GM23248 (cell line): ENCODE data around the gene PTPRR. TPM values are rescaled to one million over a fixed set of nuclear protein-coding genes. Genes with fewer than 3 reads are reported as not detected.

Experiments
- DNase-seq: peaks from one replicate; pipeline ENCODE4 v3.0.0-alpha.2; 2015
- H2AFZ ChIP-seq: fragments of 200-600 bp; sonication (generic); 2 replicates; pipeline ENCODE4 v1.6.1; 2016; ENCODE audit warnings: antibody characterized with exemption
- H3F3A ChIP-seq: fragments of 200-600 bp; sonication (generic); 2 replicates; pipeline ENCODE4 v1.6.1; 2016; ENCODE audit warnings: mild to moderate bottlenecking, antibody characterized with exemption, mixed run types; ENCODE audit not compliant: insufficient read depth
- H3K27ac ChIP-seq: fragments of 200-600 bp; sonication (generic); 2 replicates; pipeline ENCODE4 v1.5.1; 2016; ENCODE audit warnings: mild to moderate bottlenecking
- H3K27me3 ChIP-seq: fragments of 200-600 bp; sonication (generic); replicated peaks from 2 replicates; pipeline ENCODE4 v1.6.1; 2016; ENCODE audit warnings: mild to moderate bottlenecking; ENCODE audit not compliant: insufficient read depth
- H3K36me3 ChIP-seq: fragments of 200-600 bp; sonication (generic); 2 replicates; pipeline ENCODE4 v1.6.1; 2016; ENCODE audit warnings: low read depth, mild to moderate bottlenecking
- H3K4me1 ChIP-seq: fragments of 200-600 bp; sonication (generic); 2 replicates; pipeline ENCODE4 v1.6.1; 2016; ENCODE audit warnings: mild to moderate bottlenecking; ENCODE audit not compliant: insufficient read depth
- H3K4me2 ChIP-seq: fragments of 200-600 bp; sonication (generic); one replicate; pipeline ENCODE4 v1.6.1; 2016; ENCODE audit warnings: mild to moderate bottlenecking; ENCODE audit not compliant: unreplicated experiment
- H3K4me3 ChIP-seq: fragments of 200-600 bp; sonication (generic); 2 replicates; pipeline ENCODE4 v1.5.1; 2016; ENCODE audit warnings: mild to moderate bottlenecking
- H3K79me2 ChIP-seq: fragments of 200-600 bp; sonication (generic); 2 replicates; pipeline ENCODE4 v1.6.1; 2016; ENCODE audit warnings: mild to moderate bottlenecking; ENCODE audit not compliant: insufficient read depth
- H3K9ac ChIP-seq: fragments of 200-600 bp; sonication (generic); 2 replicates; pipeline ENCODE4 v1.6.1; 2016; ENCODE audit warnings: mild to moderate bottlenecking
- H3K9me2 ChIP-seq: fragments of 200-600 bp; sonication (generic); 2 replicates; pipeline ENCODE4 v1.6.1; 2016; ENCODE audit warnings: mixed run types, mild to moderate bottlenecking, moderate library complexity; ENCODE audit not compliant: insufficient read depth
- H3K9me3 ChIP-seq: fragments of 200-600 bp; sonication (generic); one replicate; pipeline ENCODE4 v1.6.1; 2017; ENCODE audit warnings: low read depth
- H4K20me1 ChIP-seq: fragments of 200-600 bp; sonication (generic); 2 replicates; pipeline ENCODE4 v1.6.0; 2016; ENCODE audit not compliant: insufficient read depth
- EZH2 ChIP-seq: fragments of 200-600 bp; sonication (generic); IDR thresholded peaks from 2 replicates; pipeline ENCODE4 v1.6.1; 2018; ENCODE audit warnings: antibody characterized with exemption, mild to moderate bottlenecking; ENCODE audit not compliant: insufficient read depth, poor library complexity, severe bottlenecking
- EZH2phosphoT487 ChIP-seq: fragments of 200-600 bp; sonication (generic); IDR thresholded peaks from 2 replicates; pipeline ENCODE4 v1.6.1; 2018; ENCODE audit warnings: antibody characterized with exemption, moderate library complexity, mild to moderate bottlenecking, low read depth; ENCODE audit not compliant: insufficient read depth
- WGBS, 2 experiments: methylation state at CpG; one replicate each; pipeline ENCODE4 v1.1.6; 2015 to 2017; ENCODE audit warnings: low lambda C conversion rate in 2 of 2, low coverage in 1 of 2; ENCODE audit errors: missing lambda C conversion rate in 2 of 2; 5-methylcytosine and 5-hydroxymethylcytosine counted together
- in situ Hi-C: fragments of 300-500 bp; cut with MboI; formaldehyde crosslinking; loops from 2 replicates; pipeline ENCODE4 v1.15.0; 2020
- polyA plus RNA-seq: library from polyadenylated mRNA; unstranded; fragments of >200 nt; fragmentation: Nextera tagmentation; extraction: Ambion mirVana; gene quantifications from 2 replicates; pipeline ENCODE4 v1.2.1, GENCODE V29; 2016
- total RNA-seq: library from RNA; depleted of rRNA; stranded (reverse); fragments of >200 nt; shearing (Covaris generic); gene quantifications from 2 replicates; pipeline ENCODE4 v1.2.3, GENCODE V29; 2014

PTPRR gene
- total and polyA plus RNA-seq, 2 experiments from 2014 or later: 1.1 to 1.2 TPM

GRCh38 chr12:70635755-70636154 is 284.8 kb downstream of the PTPRR start:
- Histone ChIP-seq H3K4me3 (no peak overlapping the region), H3F3A (no peaks in the 10 kb centered on the region), H3K27me3 (no peaks in the 10 kb centered on the region), H3K79me2 (no peaks in the 10 kb centered on the region), H3K4me1 (0 out of 2 replicates have a peak, but pooled peaks cover 7% of the 10 kb centered on the region), H4K20me1 (no peaks in the 10 kb centered on the region), H3K27ac (no peak overlapping the region), H3K9me2 (no peaks in the 10 kb centered on the region), H3K4me2 (no peak overlapping the region), H3K9ac (no peak overlapping the region), H3K36me3 (no peaks in the 10 kb centered on the region), H3K9me3 (no peaks in the 10 kb centered on the region), H2AFZ (no peak overlapping the region)
- no peak for TF ChIP-seq EZH2
- no peak for TF ChIP-seq EZH2phosphoT487
- DNase-seq: no peak
- 82 to 83% methylated on average over 7 of the region's 7 CpGs for WGBS, 2 experiments
- in situ Hi-C loops: no loop called here

- H3K36me3 ChIP-seq: no peaks in the 10 kb centered on the region
- H3F3A ChIP-seq: no peaks in the 10 kb centered on the region
- DNase-seq: no peak
- H3K9me3 ChIP-seq: no peaks in the 10 kb centered on the region
- H4K20me1 ChIP-seq: no peaks in the 10 kb centered on the region
- H3K27me3 ChIP-seq: no peaks in the 10 kb centered on the region
- no peak overlapping the region for H2AFZ ChIP-seq
- no peak for TF ChIP-seq EZH2
- no peak for TF ChIP-seq EZH2phosphoT487
- H3K79me2 ChIP-seq: no peaks in the 10 kb centered on the region
- in situ Hi-C loops: no loop called here
- 82 to 88% methylated on average over 3 of the region's 3 CpGs for WGBS, 2 experiments
- H3K9me2 ChIP-seq: no peaks in the 10 kb centered on the region; the same call in 1 of the 2 replicates
- H3K9ac ChIP-seq: no peak overlapping the region
- no peaks in the 10 kb centered on the region for H3K4me1 ChIP-seq
- H3K4me2 ChIP-seq: no peak overlapping the region
- no peak overlapping the region for H3K4me3 ChIP-seq
- H3K27ac ChIP-seq: no peak overlapping the region
Observed at GRCh38 chr12:70628701-70629480, 291.6 kb downstream of the PTPRR start.

- Histone ChIP-seq H3K27me3 (no peaks in the 10 kb centered on the region), H2AFZ (no peak overlapping the region), H3K4me2 (no peak overlapping the region), H4K20me1 (no peaks in the 10 kb centered on the region), H3K4me1 (no peaks in the 10 kb centered on the region), H3K9ac (no peak overlapping the region), H3K36me3 (no peaks in the 10 kb centered on the region), H3F3A (no peaks in the 10 kb centered on the region), H3K27ac (no peak overlapping the region), H3K9me3 (no peaks in the 10 kb centered on the region), H3K9me2 (no peaks in the 10 kb centered on the region; the same call in 1 of the 2 replicates), H3K79me2 (no peaks in the 10 kb centered on the region), H3K4me3 (no peak overlapping the region)
- TF ChIP-seq EZH2phosphoT487 (no peak), EZH2 (no peak)
- DNase-seq: no peak
- in situ Hi-C loops: no loop called here
- 85 to 89% methylated on average over 5 of the region's 5 CpGs for WGBS, 2 experiments
Observed at GRCh38 chr12:70627677-70628076, 292.9 kb downstream of the PTPRR start.

GRCh38 chr12:70626180-70626579 is 294.4 kb downstream of the PTPRR start:
- Histone ChIP-seq H3K79me2 (no peaks in the 10 kb centered on the region), H3K36me3 (no peaks in the 10 kb centered on the region), H3F3A (no peaks in the 10 kb centered on the region), H3K27ac (no peak overlapping the region), H4K20me1 (no peaks in the 10 kb centered on the region), H3K4me1 (no peaks in the 10 kb centered on the region), H3K9me2 (no peaks in the 10 kb centered on the region; the same call in 1 of the 2 replicates), H3K27me3 (no peaks in the 10 kb centered on the region), H3K9ac (no peak overlapping the region), H3K4me2 (no peak overlapping the region), H2AFZ (no peak overlapping the region), H3K4me3 (no peak overlapping the region), H3K9me3 (no peaks in the 10 kb centered on the region)
- WGBS, 2 experiments: 84 to 93% methylated on average over 3 of the region's 3 CpGs
- in situ Hi-C loops: no loop called here
- no peak for TF ChIP-seq EZH2phosphoT487
- no peak for DNase-seq
